Raji (cell line): ENCODE data around the gene DLGAP3.

Experiments
- POLR2A ChIP-seq: IDR thresholded peaks from 2 replicates; pipeline ENCODE4 v1.6.1; 2011; ENCODE audit warnings: low read depth, low read length, control low read depth; ENCODE audit not compliant: insufficient read depth

DLGAP3 gene

GRCh38 chr1:34864759-34865158 is 64.7 kb downstream of the DLGAP3 start:
- TF ChIP-seq POLR2A = no peak

GRCh38 chr1:34863501-34863900 is 65.9 kb downstream of the DLGAP3 start:
- no peak for TF ChIP-seq POLR2A

GRCh38 chr1:34859446-34860200 is 69.8 kb downstream of the DLGAP3 start, which contains the start of gene SMIM12:
SMIM12 (minus strand) TSS chr1:34859749; CDS start chr1:34855977, 3,772 bp downstream.
- TF ChIP-seq POLR2A = peak; percentile 89

- TF ChIP-seq POLR2A = no peak
Measured at GRCh38 chr1:34858901-34859445, 70.5 kb downstream of the DLGAP3 start.

GRCh38 chr1:34856697-34857096 is 72.8 kb downstream of the DLGAP3 start:
- no peak for TF ChIP-seq POLR2A

- no peak for TF ChIP-seq POLR2A
Measured at GRCh38 chr1:34852677-34853217, 76.7 kb downstream of the DLGAP3 start.

- no peak for TF ChIP-seq POLR2A
Measured at GRCh38 chr1:34851431-34852105, 77.9 kb downstream of the DLGAP3 start.

GRCh38 chr1:34850382-34850781 is 79.1 kb downstream of the DLGAP3 start:
- no peak for TF ChIP-seq POLR2A

- no peak for TF ChIP-seq POLR2A
Measured at GRCh38 chr1:34847094-34847493, 82.4 kb downstream of the DLGAP3 start.

GRCh38 chr1:34846265-34846664 is 83.2 kb downstream of the DLGAP3 start:
- TF ChIP-seq POLR2A = no peak

GRCh38 chr1:34845131-34845901 is 84.1 kb downstream of the DLGAP3 start:
- no peak for TF ChIP-seq POLR2A

- TF ChIP-seq POLR2A = no peak
Measured at GRCh38 chr1:34844252-34844634, 85.2 kb downstream of the DLGAP3 start.

GRCh38 chr1:34843392-34844251 is 85.8 kb downstream of the DLGAP3 start:
- no peak for TF ChIP-seq POLR2A

GRCh38 chr1:34842952-34843371 is 86.5 kb downstream of the DLGAP3 start:
- no peak for TF ChIP-seq POLR2A

GRCh38 chr1:34842073-34842472 is 87.4 kb downstream of the DLGAP3 start:
- TF ChIP-seq POLR2A = no peak

- TF ChIP-seq POLR2A = no peak
Measured at GRCh38 chr1:34840426-34840825, 89.0 kb downstream of the DLGAP3 start.
